ENCODE data around the gene AIFM2.

DNA sequence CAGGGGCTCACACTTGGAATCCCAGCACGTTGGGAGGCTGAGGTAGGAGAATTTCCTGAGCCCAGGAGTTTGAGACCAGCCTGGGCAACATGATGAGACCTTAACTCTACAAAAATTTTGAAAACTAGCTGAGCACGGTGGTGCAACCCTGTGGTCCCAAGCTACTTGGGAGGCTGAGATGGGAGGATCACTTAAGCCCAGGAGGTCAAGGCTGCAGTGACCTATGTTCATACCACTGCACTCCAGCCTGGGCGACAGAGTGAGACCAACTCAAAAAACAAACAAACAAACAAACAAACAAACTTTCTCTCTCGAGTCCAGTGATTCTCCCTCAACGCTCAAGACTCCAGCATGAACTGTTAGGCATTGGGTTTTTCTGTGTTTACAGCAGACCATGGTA, 15.9 kb upstream of the AIFM2 start:
- TF ChIP-seq POLR2A (IDR thresholded peaks at IDR 0.05; ENCODE audit: low read depth) (no peak), POLR2AphosphoS5 (IDR thresholded peaks at IDR 0.05) (no peak), EP300 (IDR thresholded peaks at IDR 0.05) (no peak)
- TF ChIP-seq, protein P1, sequence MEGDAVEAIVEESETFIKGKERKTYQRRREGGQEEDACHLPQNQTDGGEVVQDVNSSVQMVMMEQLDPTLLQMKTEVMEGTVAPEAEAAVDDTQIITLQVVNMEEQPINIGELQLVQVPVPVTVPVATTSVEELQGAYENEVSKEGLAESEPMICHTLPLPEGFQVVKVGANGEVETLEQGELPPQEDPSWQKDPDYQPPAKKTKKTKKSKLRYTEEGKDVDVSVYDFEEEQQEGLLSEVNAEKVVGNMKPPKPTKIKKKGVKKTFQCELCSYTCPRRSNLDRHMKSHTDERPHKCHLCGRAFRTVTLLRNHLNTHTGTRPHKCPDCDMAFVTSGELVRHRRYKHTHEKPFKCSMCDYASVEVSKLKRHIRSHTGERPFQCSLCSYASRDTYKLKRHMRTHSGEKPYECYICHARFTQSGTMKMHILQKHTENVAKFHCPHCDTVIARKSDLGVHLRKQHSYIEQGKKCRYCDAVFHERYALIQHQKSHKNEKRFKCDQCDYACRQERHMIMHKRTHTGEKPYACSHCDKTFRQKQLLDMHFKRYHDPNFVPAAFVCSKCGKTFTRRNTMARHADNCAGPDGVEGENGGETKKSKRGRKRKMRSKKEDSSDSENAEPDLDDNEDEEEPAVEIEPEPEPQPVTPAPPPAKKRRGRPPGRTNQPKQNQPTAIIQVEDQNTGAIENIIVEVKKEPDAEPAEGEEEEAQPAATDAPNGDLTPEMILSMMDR (IDR thresholded peaks at IDR 0.05) = no peak
